ENCODE measurements around the gene CACNA1H. TPM values are rescaled to one million over a fixed set of nuclear protein-coding genes. Genes with fewer than 3 reads are reported as not detected.
"Not testable (repeated sequence)": the region's sequence is repeated elsewhere in the genome, so short reads cannot be mapped to it uniquely, and the experiment has no call there.

Gene CACNA1H
- polyA plus RNA-seq, 4 donors = 6.2 to 22.5 (median 17.5) TPM

GRCh38 chr16:1261131-1261892 is 108.4 kb downstream of the CACNA1H start:
- DNase-seq (ENCODE audit: low read depth in 4 of 4, low spot score in 3 of 4) = no peak

DNA sequence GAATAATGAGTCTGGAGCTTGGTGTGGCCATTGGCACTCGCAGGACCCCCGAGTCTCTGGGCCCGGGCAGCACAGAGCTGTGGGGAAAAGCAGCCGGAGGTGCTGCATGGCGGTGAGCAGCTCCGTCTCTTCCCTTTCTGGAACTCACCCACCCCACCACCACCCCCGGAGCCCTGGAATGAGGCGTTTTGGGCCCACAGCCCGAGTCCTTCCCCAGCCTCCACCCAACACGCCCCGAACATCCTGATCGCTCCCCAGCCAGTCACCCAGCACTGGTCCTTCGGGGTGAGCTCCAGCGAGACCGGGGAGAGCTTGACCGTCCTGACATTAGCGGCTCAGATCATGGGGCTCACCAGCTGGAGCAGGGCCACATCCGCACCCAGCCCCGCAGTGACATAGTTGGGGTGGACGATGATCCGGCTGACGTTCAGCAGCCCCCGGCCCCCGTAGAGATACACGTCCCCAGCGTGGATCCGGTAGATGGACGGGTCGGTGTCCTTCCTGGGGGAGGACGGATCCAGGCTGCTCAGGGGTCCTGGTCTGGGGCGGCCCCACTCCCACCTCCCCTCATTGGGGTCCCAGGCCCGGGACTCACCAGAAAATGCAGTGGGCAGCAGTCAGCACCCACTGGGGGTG is 109.4 kb downstream of the CACNA1H start:
- no peak for DNase-seq (ENCODE audit: low read depth in 4 of 4, low spot score in 3 of 4)

GRCh38 chr16:1262846-1263221 is 109.9 kb downstream of the CACNA1H start:
- DNase-seq (ENCODE audit: low read depth in 4 of 4, low spot score in 3 of 4) = no peak

DNA sequence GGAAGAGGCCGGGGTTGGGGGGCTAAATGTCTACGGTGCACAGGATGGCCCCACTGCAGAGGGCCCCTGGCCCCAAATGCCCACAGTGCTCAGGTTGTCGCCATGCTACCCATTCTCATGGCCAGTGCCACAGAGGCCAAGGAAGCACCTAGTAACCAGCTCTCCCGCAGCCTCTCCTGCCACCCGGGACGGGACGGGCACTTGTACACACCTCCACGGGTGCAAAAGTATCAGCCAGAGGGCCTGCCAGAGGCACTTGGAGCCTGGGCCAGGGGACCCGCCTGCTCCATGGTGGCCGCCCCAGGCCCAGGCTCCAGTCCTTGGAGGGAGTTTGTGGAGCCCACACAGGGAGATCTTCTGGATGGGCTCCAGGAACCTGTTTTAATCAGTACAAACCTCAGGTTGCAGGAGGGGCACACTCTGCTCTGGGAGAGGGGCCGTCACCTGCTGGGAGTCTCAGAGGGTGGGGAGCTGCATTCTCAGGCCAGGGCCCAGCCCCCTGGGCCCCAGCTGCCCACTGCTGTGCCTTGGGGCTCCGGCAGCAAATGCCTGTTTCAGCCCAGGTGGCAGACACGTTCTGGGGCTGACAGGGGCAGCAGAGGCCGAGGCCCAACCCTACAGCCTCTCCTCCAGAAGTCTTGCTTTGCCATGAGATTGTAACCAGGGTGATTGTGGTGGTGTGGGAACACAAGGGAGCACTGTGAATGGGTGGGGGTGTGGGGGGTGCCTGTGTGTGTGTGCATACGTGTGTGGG is 110.9 kb downstream of the CACNA1H start:
- no peak for DNase-seq (ENCODE audit: low read depth in 4 of 4, low spot score in 3 of 4)

DNA sequence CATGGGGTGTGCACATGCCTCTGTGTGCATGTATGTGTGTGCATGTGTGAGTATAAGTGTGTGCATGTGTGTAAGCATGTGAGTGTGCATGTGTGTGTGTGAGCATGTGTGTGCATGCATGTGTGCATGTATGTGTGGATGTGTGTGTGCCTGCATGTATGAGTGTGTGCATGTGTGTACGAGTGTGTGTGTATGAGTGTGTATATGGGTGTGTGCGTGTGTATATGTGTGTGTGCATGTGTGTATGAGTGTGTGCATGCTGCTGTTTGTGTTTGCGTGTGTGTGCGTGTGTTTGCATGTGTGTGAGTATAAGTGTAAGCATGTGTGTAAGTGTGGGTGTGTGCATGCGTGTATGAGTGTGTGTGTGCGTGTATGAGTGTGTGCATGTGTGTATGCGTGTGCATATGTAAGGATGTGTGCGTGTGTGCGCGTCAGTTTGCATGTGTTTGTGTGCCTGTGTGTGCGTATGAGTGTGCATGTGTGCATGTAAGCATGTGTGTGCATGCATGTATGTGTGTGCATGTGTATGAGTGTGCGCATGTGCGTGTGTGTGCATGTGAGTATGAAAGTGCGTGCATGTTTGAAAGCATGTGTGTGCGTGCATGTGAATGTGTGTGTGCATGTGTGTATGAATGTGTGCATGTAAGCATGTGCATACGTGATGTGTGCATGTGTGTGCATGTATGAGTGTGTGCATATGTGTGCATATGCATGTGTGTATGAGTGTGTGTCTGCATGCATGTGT is 111.6 kb downstream of the CACNA1H start:
- DNase-seq (ENCODE audit: low read depth in 4 of 4, low spot score in 3 of 4) = no peak

DNA sequence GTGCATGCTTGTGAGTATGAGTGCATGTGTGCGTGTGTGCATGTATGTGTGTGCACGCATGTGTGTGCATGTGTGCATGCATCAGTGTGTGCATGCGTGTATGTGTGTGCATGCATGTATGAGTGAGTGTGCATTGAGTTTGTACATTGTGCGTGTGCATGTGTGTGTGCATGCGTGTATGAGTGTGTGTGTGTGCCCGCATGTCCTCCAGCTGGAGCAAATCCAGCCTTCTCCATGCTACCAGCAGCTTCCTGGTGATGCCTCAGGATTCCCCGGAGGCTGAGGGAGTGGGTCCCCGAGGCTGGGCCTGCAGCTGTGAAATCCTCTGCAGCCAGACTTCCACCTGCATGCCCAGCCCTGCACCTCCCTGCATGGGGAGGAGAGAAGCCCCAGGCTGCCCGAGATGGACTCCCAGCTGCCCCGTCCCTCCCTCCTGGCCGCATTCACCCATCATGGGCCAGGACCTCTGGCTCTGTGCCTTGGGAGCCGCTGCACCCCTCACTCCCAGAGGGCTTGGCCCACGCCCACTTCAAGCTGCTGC is 112.3 kb downstream of the CACNA1H start:
- DNase-seq (ENCODE audit: low read depth in 4 of 4, low spot score in 3 of 4) = no peak

DNA sequence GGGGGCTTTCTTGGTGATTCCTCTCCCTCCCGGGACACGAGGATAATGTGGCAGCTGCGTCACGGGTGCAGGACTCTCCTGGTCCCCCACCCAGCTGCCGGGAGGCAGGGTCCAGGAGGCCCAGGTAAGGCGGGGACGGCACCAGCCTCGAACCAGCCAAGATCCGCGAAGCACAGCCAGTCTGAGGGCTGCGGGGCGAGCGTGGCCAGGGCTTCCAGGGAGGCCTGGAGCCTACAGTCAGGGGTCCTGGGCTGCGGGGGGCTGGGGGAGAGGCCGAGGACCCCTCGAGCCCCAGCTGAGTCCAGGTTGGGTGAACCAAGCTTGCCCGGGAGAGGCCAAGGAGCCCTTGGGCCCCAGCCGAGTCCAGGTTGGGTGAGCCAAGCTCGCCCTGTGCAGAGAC is 112.9 kb downstream of the CACNA1H start:
- no peak for DNase-seq (ENCODE audit: low read depth in 4 of 4, low spot score in 3 of 4)

- not testable (repeated sequence) for DNase-seq (ENCODE audit: low read depth in 4 of 4, low spot score in 3 of 4)
These were observed 116.5 kb downstream of the CACNA1H start for GRCh38 chr16:1269418-1269817.

GRCh38 chr16:1271380-1271723 is 118.4 kb downstream of the CACNA1H start:
- DNase-seq (ENCODE audit: low read depth in 4 of 4, low spot score in 3 of 4) = no peak

Other genes starting within 250 kb of the CACNA1H start
- gene LMF1, start 182.1 kb upstream of the CACNA1H start, polyA plus RNA-seq (ENCODE audit: insufficient read length in 4 of 4) = 10 to 100 TPM; 12.2 to 25.4 (median 16.9) TPM
- gene SOX8, start 171.3 kb upstream of the CACNA1H start, polyA plus RNA-seq (ENCODE audit: insufficient read length in 4 of 4) = 1 to 10 TPM; 3.4 to 4.8 (median 3.6) TPM
- gene SSTR5, start 80.4 kb upstream of the CACNA1H start, polyA plus RNA-seq (ENCODE audit: insufficient read length in 4 of 4) = under 1 TPM in 2 of 4 donors, not detected in 2; 0.17 to 0.40 TPM
- gene C1QTNF8, start 56.9 kb upstream of the CACNA1H start, polyA plus RNA-seq (ENCODE audit: insufficient read length in 4 of 4) = not detected
- gene TPSG1, start 72.2 kb downstream of the CACNA1H start, polyA plus RNA-seq (ENCODE audit: insufficient read length in 4 of 4) = 1 to 10 TPM in 1 of 4 donors, under 1 TPM in 3; 0.30 to 1.1 (median 0.50) TPM
- under 1 TPM in 1 of 4 donors, not detected in 3; 0.12 TPM for gene TPSB2, start 77.1 kb downstream of the CACNA1H start, polyA plus RNA-seq (ENCODE audit: insufficient read length in 4 of 4)
- gene TPSAB1, start 87.6 kb downstream of the CACNA1H start, polyA plus RNA-seq (ENCODE audit: insufficient read length in 4 of 4) = under 1 TPM in 3 of 4 donors, not detected in 1; 0.16 to 0.48 (median 0.42) TPM
- gene TPSD1, start 103.0 kb downstream of the CACNA1H start, polyA plus RNA-seq (ENCODE audit: insufficient read length in 4 of 4) = not detected
- gene UBE2I, start 156.5 kb downstream of the CACNA1H start, polyA plus RNA-seq (ENCODE audit: insufficient read length in 4 of 4) = 100 to 1,000 TPM; 164 to 183 (median 167) TPM
- 1 to 10 TPM in 3 of 4 donors, under 1 TPM in 1; 0.91 to 8.0 (median 4.6) TPM for gene BAIAP3, start 180.5 kb downstream of the CACNA1H start, polyA plus RNA-seq (ENCODE audit: insufficient read length in 4 of 4)
- gene TSR3, start 198.8 kb downstream of the CACNA1H start, polyA plus RNA-seq (ENCODE audit: insufficient read length in 4 of 4) = 10 to 100 TPM; 36.0 to 59.7 (median 38.8) TPM
- gene GNPTG, start 198.8 kb downstream of the CACNA1H start, polyA plus RNA-seq (ENCODE audit: insufficient read length in 4 of 4) = 10 to 100 TPM; 54.1 to 76.1 (median 56.8) TPM